Kidney (tissue), 14 donors: ENCODE results near the gene ACTR1A. TPM values are rescaled to one million over a fixed set of nuclear protein-coding genes. Genes with fewer than 3 reads are reported as not detected.

Experiments
- DNase-seq, 5 donors: peaks; one replicate each; pipeline ENCODE4 v3.0.0-alpha.2; 2013 to 2020
- FAIRE-seq: peaks from 2 replicates; lab custom pipeline; 2012; peaks lifted over from hg19 to GRCh38; lab: Jason Lieb, UNC
- H3K27ac ChIP-seq, 2 donors: one replicate each; pipeline ENCODE4 v1.7.0; 2013; ENCODE audit warnings: low read depth in 2 of 2, low read length in 2 of 2, inconsistent platforms in 1 of 2
- H3K27me3 ChIP-seq: one replicate; pipeline ENCODE4 v1.7.1; 2013; ENCODE audit warnings: low read length, inconsistent platforms; ENCODE audit not compliant: control insufficient read depth, insufficient read depth
- H3K36me3 ChIP-seq, 3 donors: one replicate each; pipeline versions ENCODE4 v1.7.0 to v1.7.1; 2013; ENCODE audit warnings: low read length in 3 of 3, control low read depth in 1 of 3, inconsistent platforms in 1 of 3; ENCODE audit not compliant: insufficient read depth in 3 of 3, control insufficient read depth in 2 of 3
- H3K4me1 ChIP-seq, 3 donors: one replicate each; pipeline versions ENCODE4 v1.7.0 to v1.7.1; 2013; ENCODE audit warnings: low read length in 3 of 3, inconsistent platforms in 1 of 3, low read depth in 1 of 3; ENCODE audit not compliant: control insufficient read depth in 2 of 3, insufficient read depth in 2 of 3
- H3K4me3 ChIP-seq, 3 donors: one replicate each; pipeline versions ENCODE4 v1.7.0 to v1.8.1; 2013; ENCODE audit warnings: low read length in 3 of 3, control low read depth in 1 of 3, inconsistent platforms in 1 of 3
- H3K9ac ChIP-seq, 3 donors: one replicate each; pipeline versions ENCODE4 v1.7.0 to v1.7.1; 2013; ENCODE audit warnings: low read length in 3 of 3, control low read depth in 1 of 3, inconsistent platforms in 1 of 3
- H3K9me3 ChIP-seq, 3 donors: one replicate each; pipeline versions ENCODE4 v1.7.0 to v1.7.1; 2013; ENCODE audit warnings: low read length in 3 of 3, control low read depth in 1 of 3, inconsistent platforms in 1 of 3; ENCODE audit not compliant: control insufficient read depth in 2 of 3, insufficient read depth in 1 of 3
- CTCF ChIP-seq: IDR thresholded peaks from 3 replicates; pipeline ENCODE4 v1.5.1; 2012; ENCODE audit warnings: mild to moderate bottlenecking, moderate library complexity, borderline replicate concordance; ENCODE audit not compliant: insufficient read depth; ENCODE audit errors: extremely low read depth
- intact Hi-C: fragments of 100-400 bp; cut with DNase I; formaldehyde crosslinking; loops from one replicate; pipeline ENCODE4 v1.11.1; 2022
- polyA plus RNA-seq: library from polyadenylated mRNA; stranded (reverse); fragments of 350-450 nt; fragmentation: Illumina TruSeq; extraction: RNeasy Lipid Tissue Mini Kit (QIAGEN cat#74804); gene quantifications from one replicate; pipeline ENCODE4 v1.2.3, GENCODE V29; 2014; ENCODE audit warnings: low read depth, low replicate concordance; ENCODE audit not compliant: insufficient read depth
- total RNA-seq: library from RNA; stranded (reverse); fragmentation: NEBNext Ultra II Directional; extraction: Animal tissue kit (Norgen Biotek cat#: 25700); gene quantifications from one replicate; pipeline ENCODE4 v1.2.1, GENCODE V29; 2021
- donor health status: control.
- donor health status: control.
- donor health status: control.
- donor health status: control.
- donor health status: control.
- donor health status: DM: yes; HTN: yes; CAD: no.
- donor health status: Normal renal cell carcinoma (clear cell type).

ACTR1A gene
- total and polyA plus RNA-seq, 2 donors from 2014 or later = 74.2 to 74.7 TPM

- DNase-seq (no peak), FAIRE-seq (no peak)
- peaks cover 0 to 7% (median 5%) of the 10 kb centered on the region in 3 donors for H3K36me3 ChIP-seq
- no peak overlapping the region for H3K9ac ChIP-seq
- peaks cover 0 to 6% (median 0%) of the 10 kb centered on the region in 3 donors for H3K4me1 ChIP-seq
- H3K27ac ChIP-seq = no peak overlapping the region
- H3K9me3 ChIP-seq = no peaks in the 10 kb centered on the region
- intact Hi-C loops = no loop called here
- H3K27me3 ChIP-seq = no peaks in the 10 kb centered on the region
- no peak overlapping the region for H3K4me3 ChIP-seq
- TF ChIP-seq CTCF = no peak
Observed at GRCh38 chr10:102523250-102524029, 20.9 kb upstream of the ACTR1A start.

- DNase-seq (no peak), FAIRE-seq (no peak)
- H3K36me3 ChIP-seq = peaks cover 0 to 7% (median 5%) of the 10 kb centered on the region in 3 donors
- no peak overlapping the region for H3K4me3 ChIP-seq
- intact Hi-C loops = no loop called here
- no peak for TF ChIP-seq CTCF
- H3K9ac ChIP-seq = no peak overlapping the region
- H3K27me3 ChIP-seq = no peaks in the 10 kb centered on the region
- H3K4me1 ChIP-seq = peaks cover 0 to 6% (median 0%) of the 10 kb centered on the region in 3 donors
- H3K9me3 ChIP-seq = no peaks in the 10 kb centered on the region
- no peak overlapping the region for H3K27ac ChIP-seq
Observed at GRCh38 chr10:102522874-102523249, 20.4 kb upstream of the ACTR1A start.

GRCh38 chr10:102519246-102519825, 16.8 kb upstream of the ACTR1A start:
- intact Hi-C loops = loop anchor here (10.0 kb wide), 1 partner anchor 65 kb away; no protein-coding TSS in a partner anchor
- Histone ChIP-seq H3K4me1 (peaks cover 0 to 12% (median 8%) of the 10 kb centered on the region in 3 donors), H3K36me3 (peaks cover 0 to 10% (median 5%) of the 10 kb centered on the region in 3 donors), H3K9me3 (no peaks in the 10 kb centered on the region), H3K9ac (no peak overlapping the region), H3K27me3 (no peaks in the 10 kb centered on the region), H3K27ac (no peak overlapping the region), H3K4me3 (no peak overlapping the region)
- DNase-seq (no peak), FAIRE-seq (no peak)
- TF ChIP-seq CTCF = no peak
